HepG2 (cell line): Measurements from ENCODE around the gene BLOC1S4. TPM values are rescaled to one million over a fixed set of nuclear protein-coding genes. Genes with fewer than 3 reads are reported as not detected.

Source experiments
- FOXP4 ChIP-seq: sonication (generic); formaldehyde crosslinking; IDR thresholded peaks from 2 replicates; pipeline ENCODE4 v1.4.0; 2020; ENCODE audit warnings: missing genetic modification reagents
- GABPB1 ChIP-seq: IDR thresholded peaks from 2 replicates; pipeline ENCODE4 v1.6.1; 2016; ENCODE audit warnings: mild to moderate bottlenecking, missing genetic modification reagents, moderate library complexity, missing compliant biosample characterization
- GTF2F1 ChIP-seq: fragments of 150-350 bp; IDR thresholded peaks from 2 replicates; pipeline ENCODE4 v1.6.1; 2014; ENCODE audit warnings: low read length
- PAF1 ChIP-seq: IDR thresholded peaks from 2 replicates; pipeline ENCODE4 v1.6.1; 2016; ENCODE audit warnings: missing genetic modification reagents, missing compliant biosample characterization
- TBP ChIP-seq: sonication (generic); formaldehyde crosslinking; IDR thresholded peaks from 2 replicates; pipeline ENCODE4 v1.5.0; 2020; ENCODE audit warnings: missing genetic modification reagents
- XRCC5 ChIP-seq: fragments of 200-400 bp; formaldehyde crosslinking; optimal IDR thresholded peaks from 2 replicates; pipeline ENCODE3; 2017; ENCODE audit warnings: mild to moderate bottlenecking, low read length
- ZNF180 ChIP-seq: sonication (generic); formaldehyde crosslinking; IDR thresholded peaks from 2 replicates; pipeline ENCODE4 v1.4.0; 2020; ENCODE audit warnings: low read depth, missing genetic modification reagents, borderline replicate concordance
- ZNF530 ChIP-seq: sonication (generic); formaldehyde crosslinking; IDR thresholded peaks from 2 replicates; pipeline ENCODE4 v1.5.0; 2020; ENCODE audit warnings: low read depth, mild to moderate bottlenecking, missing genetic modification reagents
- ZNF563 ChIP-seq: sonication (generic); formaldehyde crosslinking; IDR thresholded peaks from 2 replicates; pipeline ENCODE4 v1.8.0; 2022; ENCODE audit warnings: mild to moderate bottlenecking, moderate library complexity, missing genetic modification reagents
- ZNF772 ChIP-seq: sonication (generic); formaldehyde crosslinking; IDR thresholded peaks from 2 replicates; pipeline ENCODE4 v1.5.0; 2020; ENCODE audit warnings: mild to moderate bottlenecking, missing genetic modification reagents
- ZNF891 ChIP-seq: sonication (generic); formaldehyde crosslinking; IDR thresholded peaks from 2 replicates; pipeline ENCODE4 v1.5.0; 2020; ENCODE audit warnings: mild to moderate bottlenecking, missing genetic modification reagents
- polyA plus RNA-seq, 8 experiments: library from polyadenylated mRNA; depleted of rRNA in 3 of 8; stranded (reverse) in 7 of 8; unstranded in 1 of 8; fragments of >200 nt; fragmentation: Illumina TruSeq in 4 of 8; extraction: Trizol in 4 of 8; gene quantifications; 2 replicates each; pipeline versions ENCODE4 v1.2.1 to v1.2.3, GENCODE V29; 2011 to 2016; ENCODE audit warnings: low read depth in 4 of 8, missing spikeins in 1 of 8, mixed read lengths in 1 of 8; ENCODE audit not compliant: insufficient read depth in 1 of 8
- total RNA-seq, 5 experiments: library from RNA; depleted of rRNA; stranded (reverse); fragments of >200 nt; fragmentation: Illumina TruSeq; extraction: Trizol; gene quantifications; 2 replicates each; pipeline ENCODE4 v1.2.3, GENCODE V29; 2016; ENCODE audit warnings: low read depth in 1 of 5
- TF ChIP-seq, protein P1 (sequence below): sonication (generic); formaldehyde crosslinking; IDR thresholded peaks from 2 replicates; pipeline ENCODE4 v1.5.0; 2020; ENCODE audit warnings: mild to moderate bottlenecking, missing genetic modification reagents
- TF ChIP-seq, protein P2 (sequence below): sonication (generic); formaldehyde crosslinking; IDR thresholded peaks from 2 replicates; pipeline ENCODE4 v1.4.0; 2020; ENCODE audit warnings: missing genetic modification reagents, mild to moderate bottlenecking, borderline replicate concordance
- TF ChIP-seq, protein P3 (sequence below): IDR thresholded peaks from 2 replicates; pipeline ENCODE4 v1.6.1; 2016; ENCODE audit warnings: missing genetic modification reagents, missing compliant biosample characterization
- TF ChIP-seq, protein P4 (sequence below): IDR thresholded peaks from 2 replicates; pipeline ENCODE4 v1.6.1; 2016; ENCODE audit warnings: low read depth, missing genetic modification reagents, missing compliant biosample characterization

Gene BLOC1S4
- total and polyA plus RNA-seq, 2 of the 13 experiments (the other 11 are each of a cell fraction or from before 2014, with no cell fraction given), result 15.5 to 20.9 TPM

GRCh38 chr4:6693231-6694176 is 22.5 kb upstream of the BLOC1S4 start, which contains the start of gene S100P (continued):
- TF ChIP-seq, protein P1, sequence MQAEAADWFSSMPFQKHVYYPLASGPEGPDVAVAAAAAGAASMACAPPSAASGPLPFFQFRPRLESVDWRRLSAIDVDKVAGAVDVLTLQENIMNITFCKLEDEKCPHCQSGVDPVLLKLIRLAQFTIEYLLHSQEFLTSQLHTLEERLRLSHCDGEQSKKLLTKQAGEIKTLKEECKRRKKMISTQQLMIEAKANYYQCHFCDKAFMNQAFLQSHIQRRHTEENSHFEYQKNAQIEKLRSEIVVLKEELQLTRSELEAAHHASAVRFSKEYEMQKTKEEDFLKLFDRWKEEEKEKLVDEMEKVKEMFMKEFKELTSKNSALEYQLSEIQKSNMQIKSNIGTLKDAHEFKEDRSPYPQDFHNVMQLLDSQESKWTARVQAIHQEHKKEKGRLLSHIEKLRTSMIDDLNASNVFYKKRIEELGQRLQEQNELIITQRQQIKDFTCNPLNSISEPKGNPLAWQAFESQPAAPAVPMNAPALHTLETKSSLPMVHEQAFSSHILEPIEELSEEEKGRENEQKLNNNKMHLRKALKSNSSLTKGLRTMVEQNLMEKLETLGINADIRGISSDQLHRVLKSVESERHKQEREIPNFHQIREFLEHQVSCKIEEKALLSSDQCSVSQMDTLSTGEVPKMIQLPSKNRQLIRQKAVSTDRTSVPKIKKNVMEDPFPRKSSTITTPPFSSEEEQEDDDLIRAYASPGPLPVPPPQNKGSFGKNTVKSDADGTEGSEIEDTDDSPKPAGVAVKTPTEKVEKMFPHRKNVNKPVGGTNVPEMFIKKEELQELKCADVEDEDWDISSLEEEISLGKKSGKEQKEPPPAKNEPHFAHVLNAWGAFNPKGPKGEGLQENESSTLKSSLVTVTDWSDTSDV, result peak; percentile 79; the same call in 1 of the 2 replicates
- TF ChIP-seq, protein P2, sequence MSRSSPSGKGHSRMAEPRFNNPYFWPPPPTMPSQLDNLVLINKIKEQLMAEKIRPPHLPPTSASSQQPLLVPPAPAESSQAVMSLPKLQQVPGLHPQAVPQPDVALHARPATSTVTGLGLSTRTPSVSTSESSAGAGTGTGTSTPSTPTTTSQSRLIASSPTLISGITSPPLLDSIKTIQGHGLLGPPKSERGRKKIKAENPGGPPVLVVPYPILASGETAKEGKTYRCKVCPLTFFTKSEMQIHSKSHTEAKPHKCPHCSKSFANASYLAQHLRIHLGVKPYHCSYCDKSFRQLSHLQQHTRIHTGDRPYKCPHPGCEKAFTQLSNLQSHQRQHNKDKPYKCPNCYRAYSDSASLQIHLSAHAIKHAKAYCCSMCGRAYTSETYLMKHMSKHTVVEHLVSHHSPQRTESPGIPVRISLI, result no peak
- no peak; the same call in 1 of the 2 replicates for TF ChIP-seq GTF2F1
- TF ChIP-seq XRCC5, result no peak
- TF ChIP-seq ZNF563 (CRISPR knock-in tag), result peak; percentile 20; the same call in 1 of the 2 replicates
- TF ChIP-seq, protein P3, sequence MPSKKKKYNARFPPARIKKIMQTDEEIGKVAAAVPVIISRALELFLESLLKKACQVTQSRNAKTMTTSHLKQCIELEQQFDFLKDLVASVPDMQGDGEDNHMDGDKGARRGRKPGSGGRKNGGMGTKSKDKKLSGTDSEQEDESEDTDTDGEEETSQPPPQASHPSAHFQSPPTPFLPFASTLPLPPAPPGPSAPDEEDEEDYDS (CRISPR knock-in tag), result peak; percentile 99
- TF ChIP-seq, protein P4, sequence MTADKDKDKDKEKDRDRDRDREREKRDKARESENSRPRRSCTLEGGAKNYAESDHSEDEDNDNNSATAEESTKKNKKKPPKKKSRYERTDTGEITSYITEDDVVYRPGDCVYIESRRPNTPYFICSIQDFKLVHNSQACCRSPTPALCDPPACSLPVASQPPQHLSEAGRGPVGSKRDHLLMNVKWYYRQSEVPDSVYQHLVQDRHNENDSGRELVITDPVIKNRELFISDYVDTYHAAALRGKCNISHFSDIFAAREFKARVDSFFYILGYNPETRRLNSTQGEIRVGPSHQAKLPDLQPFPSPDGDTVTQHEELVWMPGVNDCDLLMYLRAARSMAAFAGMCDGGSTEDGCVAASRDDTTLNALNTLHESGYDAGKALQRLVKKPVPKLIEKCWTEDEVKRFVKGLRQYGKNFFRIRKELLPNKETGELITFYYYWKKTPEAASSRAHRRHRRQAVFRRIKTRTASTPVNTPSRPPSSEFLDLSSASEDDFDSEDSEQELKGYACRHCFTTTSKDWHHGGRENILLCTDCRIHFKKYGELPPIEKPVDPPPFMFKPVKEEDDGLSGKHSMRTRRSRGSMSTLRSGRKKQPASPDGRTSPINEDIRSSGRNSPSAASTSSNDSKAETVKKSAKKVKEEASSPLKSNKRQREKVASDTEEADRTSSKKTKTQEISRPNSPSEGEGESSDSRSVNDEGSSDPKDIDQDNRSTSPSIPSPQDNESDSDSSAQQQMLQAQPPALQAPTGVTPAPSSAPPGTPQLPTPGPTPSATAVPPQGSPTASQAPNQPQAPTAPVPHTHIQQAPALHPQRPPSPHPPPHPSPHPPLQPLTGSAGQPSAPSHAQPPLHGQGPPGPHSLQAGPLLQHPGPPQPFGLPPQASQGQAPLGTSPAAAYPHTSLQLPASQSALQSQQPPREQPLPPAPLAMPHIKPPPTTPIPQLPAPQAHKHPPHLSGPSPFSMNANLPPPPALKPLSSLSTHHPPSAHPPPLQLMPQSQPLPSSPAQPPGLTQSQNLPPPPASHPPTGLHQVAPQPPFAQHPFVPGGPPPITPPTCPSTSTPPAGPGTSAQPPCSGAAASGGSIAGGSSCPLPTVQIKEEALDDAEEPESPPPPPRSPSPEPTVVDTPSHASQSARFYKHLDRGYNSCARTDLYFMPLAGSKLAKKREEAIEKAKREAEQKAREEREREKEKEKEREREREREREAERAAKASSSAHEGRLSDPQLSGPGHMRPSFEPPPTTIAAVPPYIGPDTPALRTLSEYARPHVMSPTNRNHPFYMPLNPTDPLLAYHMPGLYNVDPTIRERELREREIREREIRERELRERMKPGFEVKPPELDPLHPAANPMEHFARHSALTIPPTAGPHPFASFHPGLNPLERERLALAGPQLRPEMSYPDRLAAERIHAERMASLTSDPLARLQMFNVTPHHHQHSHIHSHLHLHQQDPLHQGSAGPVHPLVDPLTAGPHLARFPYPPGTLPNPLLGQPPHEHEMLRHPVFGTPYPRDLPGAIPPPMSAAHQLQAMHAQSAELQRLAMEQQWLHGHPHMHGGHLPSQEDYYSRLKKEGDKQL, result no peak; the same call in 1 of the 2 replicates
- peak; percentile 61; the same call in 1 of the 2 replicates for TF ChIP-seq FOXP4 (CRISPR knock-in tag)
- peak; percentile 65 for TF ChIP-seq ZNF772 (CRISPR knock-in tag)
- no peak for TF ChIP-seq ZNF530 (CRISPR knock-in tag)
- TF ChIP-seq ZNF180 (CRISPR knock-in tag), result no peak
- peak; percentile 71; the same call in 1 of the 2 replicates for TF ChIP-seq ZNF891 (CRISPR knock-in tag)
- TF ChIP-seq PAF1 (CRISPR knock-in tag), result no peak
- TF ChIP-seq TBP (CRISPR knock-in tag), result no peak
- TF ChIP-seq GABPB1 (CRISPR knock-in tag), result peak; percentile 86
